Heart right ventricle (tissue), 16 donors: ENCODE measurements around the gene UBL7. TPM values are rescaled to one million over a fixed set of nuclear protein-coding genes. Genes with fewer than 3 reads are reported as not detected.
A peak's percentile ranks its signal among the peaks of the same experiment; 100 is the strongest.

ENCODE experiments used
- ATAC-seq, 8 donors: fragments of 200-7000 bp; cut with Tn5 transposase; one replicate each; pipeline ENCODE4 v1.9.1; 2020; ENCODE audit warnings: mild to moderate bottlenecking in 8 of 8, moderate library complexity in 8 of 8, moderate number of reproducible peaks in 1 of 8
- DNase-seq, 2 donors: peaks; one replicate each; pipeline ENCODE4 v3.0.0-alpha.2; 2020
- H3K27ac ChIP-seq, 10 donors: fragments of 200-600 bp; sonication (generic) in 2 of 10; one replicate each; pipeline versions ENCODE4 v1.5.0 to v1.8.0; 2020 to 2022; ENCODE audit warnings: mild to moderate bottlenecking in 3 of 10
- H3K27me3 ChIP-seq, 7 donors: fragments of 200-600 bp; one replicate each; pipeline ENCODE4 v1.8.0; 2021 to 2022; ENCODE audit warnings: mild to moderate bottlenecking in 2 of 7
- H3K36me3 ChIP-seq, 9 donors: fragments of 200-600 bp; sonication (generic) in 1 of 9; one replicate each; pipeline versions ENCODE4 v1.5.0 to v1.8.0; 2020 to 2022; ENCODE audit warnings: mild to moderate bottlenecking in 2 of 9
- H3K4me1 ChIP-seq, 9 donors: fragments of 200-600 bp; sonication (generic) in 1 of 9; one replicate each; pipeline versions ENCODE4 v1.5.0 to v1.8.0; 2020 to 2022; ENCODE audit warnings: mild to moderate bottlenecking in 4 of 9
- H3K4me3 ChIP-seq, 10 donors: fragments of 200-600 bp; sonication (generic) in 2 of 10; one replicate each; pipeline versions ENCODE4 v1.5.0 to v1.8.0; 2020 to 2022; ENCODE audit warnings: mild to moderate bottlenecking in 7 of 10, moderate library complexity in 2 of 10
- H3K9me3 ChIP-seq, 11 donors: fragments of 200-600 bp in 10 of 11; sonication (generic) in 2 of 11; one replicate each; pipeline versions ENCODE4 v1.5.0 to v1.8.0; 2013 to 2022; ENCODE audit warnings: mild to moderate bottlenecking in 2 of 11, control low read depth in 1 of 11, moderate library complexity in 1 of 11
- CTCF ChIP-seq, 9 donors: fragments of 200-600 bp; sonication (generic) in 2 of 9; IDR thresholded peaks; one replicate each; pipeline versions ENCODE4 v1.5.0 to v1.8.0; 2021 to 2022; ENCODE audit warnings: antibody characterized with exemption in 9 of 9, mild to moderate bottlenecking in 5 of 9, moderate library complexity in 1 of 9
- WGBS, 2 donors: extraction: QIAGEN DNeasy Blood & Tissue Kit; methylation state at CpG; one replicate each; pipeline ENCODE4 v1.1.7; 2013; ENCODE audit warnings: inconsistent platforms in 1 of 2; 5-methylcytosine and 5-hydroxymethylcytosine counted together
- intact Hi-C, 10 donors: fragments of 100-400 bp; cut with DNase I; formaldehyde crosslinking; loops; one replicate each; pipeline versions ENCODE4 v1.11.1 to v1.14.2; 2022
- polyA plus RNA-seq, 2 donors: library from polyadenylated mRNA; stranded (reverse); fragments of 200-250 nt; gene quantifications; one replicate each; pipeline ENCODE4 v1.2.3, GENCODE V29; 2013
- total RNA-seq, 10 donors: library from RNA; stranded (reverse); fragmentation: NEBNext Ultra II Directional in 3 of 10; extraction: Animal tissue kit (Norgen Biotek cat#: 25700) in 3 of 10; gene quantifications; one replicate each; pipeline versions ENCODE4 v1.2.1 to v1.2.4, GENCODE V29; 2021 to 2023
- donor health status: Arrhythmogenic right ventricular cardiomyopathy.
- donor health status: ischemic (EF 13 %, LVEDD 7.1; RV severe dilation, severe dysfunction).
- donor health status: healthy with polysubstance abuse.
- donor health status: DM: no; HTN: yes; CAD: no.
- donor health status: DM: no; HTN: no; CAD: no.
- donor health status: ischemic (EF 25% LVEDD 6.9; RV normal size, moderate dysfunction).
- donor health status: ischemic (EF 25% LVEDD 5.7; RV mildly dilated, moderate dysfunction).
- donor health status: healthy.
- donor health status: DM: yes; HTN: yes; CAD: no.
- donor health status: Ischemic cardiomyopathy.
- donor health status: ischemic (EF 35%, LVEDD 5.7; RV mildly dilated, moderate dysfunction).
- donor health status: nonischemic (EF 11% LVEDD 7.7; RV severe dilation, severe dysfunction).
- donor health status: DM: yes; HTN: yes; CAD: no.
- donor health status: PGD.
- donor health status: ischemic (EF 29% LVEDD 5.4; RV normal size, mild dysfunction).
- donor health status: nonischemic (EF 23%, LVEDD 6.1; RV moderate dilation, normal function).

UBL7 gene
- total and polyA plus RNA-seq, 12 donors, result 47.0 to 56.6 (median 52.1) TPM

GRCh38 chr15:74442604-74443003 is 18.4 kb downstream of the UBL7 start:
- peaks cover 0 to 34% (median 28%) of the 10 kb centered on the region in 9 donors for H3K36me3 ChIP-seq
- ATAC-seq (no peak), DNase-seq (no peak)
- H3K4me1 ChIP-seq, result peaks cover 0 to 36% (median 5%) of the 10 kb centered on the region in 9 donors
- H3K4me3 ChIP-seq, result no peak overlapping the region
- TF ChIP-seq CTCF (IDR thresholded peaks at IDR 0.05), result no peak
- no peaks in the 10 kb centered on the region for H3K9me3 ChIP-seq
- WGBS, 2 donors, result 75 to 83% methylated on average over 3 of the region's 3 CpGs
- intact Hi-C loops, result loop anchor here in 2 of 10 donors (5.0 to 10.0 kb wide), 2 partner anchors 52 to 175 kb away; partner anchors contain the start of gene CLK3 (in 1 of the 2)
- no peaks in the 10 kb centered on the region for H3K27me3 ChIP-seq
- H3K27ac ChIP-seq, result no peak overlapping the region

- intact Hi-C loops, result loop anchor here in 2 of 10 donors (5.0 to 10.0 kb wide), 2 partner anchors 53 to 175 kb away; partner anchors contain the start of gene CLK3 (in 1 of the 2)
- TF ChIP-seq CTCF (IDR thresholded peaks at IDR 0.05), result no peak
- Histone ChIP-seq H3K4me1 (peaks cover 0 to 36% (median 5%) of the 10 kb centered on the region in 9 donors), H3K36me3 (peaks cover 0 to 29% (median 22%) of the 10 kb centered on the region in 9 donors), H3K27me3 (no peaks in the 10 kb centered on the region), H3K9me3 (no peaks in the 10 kb centered on the region), H3K4me3 (no peak overlapping the region), H3K27ac (no peak overlapping the region)
- WGBS, 2 donors, result 66 to 75% methylated on average over 3 of the region's 3 CpGs
- DNase-seq (no peak), ATAC-seq (no peak)
Measured at GRCh38 chr15:74442063-74442462, 18.9 kb downstream of the UBL7 start.

- no peak for TF ChIP-seq CTCF (IDR thresholded peaks at IDR 0.05)
- 76 to 81% methylated on average over 6 of the region's 6 CpGs for WGBS, 2 donors
- Histone ChIP-seq H3K4me3 (no peak overlapping the region), H3K27ac (peak overlapping the region in 4 of 10 donors; percentile 26 to 62 (median 50)), H3K4me1 (peaks cover 0 to 36% (median 5%) of the 10 kb centered on the region in 9 donors), H3K9me3 (no peaks in the 10 kb centered on the region), H3K36me3 (peaks cover 0 to 22% (median 16%) of the 10 kb centered on the region in 9 donors), H3K27me3 (no peaks in the 10 kb centered on the region)
- ATAC-seq (peak in 5 of 8 donors; percentile 20 to 69 (median 47)), DNase-seq (no peak)
- intact Hi-C loops, result loop anchor here in 2 of 10 donors (5.0 to 10.0 kb wide), 2 partner anchors 53 to 176 kb away; partner anchors contain the start of gene CLK3 (in 1 of the 2)
Measured at GRCh38 chr15:74441248-74441941, 19.6 kb downstream of the UBL7 start.

GRCh38 chr15:74438721-74439316 is 22.1 kb downstream of the UBL7 start:
- Histone ChIP-seq H3K9me3 (no peaks in the 10 kb centered on the region), H3K4me3 (no peak overlapping the region), H3K27me3 (no peaks in the 10 kb centered on the region), H3K36me3 (no peaks in the 10 kb centered on the region), H3K27ac (no peak overlapping the region), H3K4me1 (peaks cover 0 to 32% (median 8%) of the 10 kb centered on the region in 9 donors)
- intact Hi-C loops, result loop anchor here in 8 of 10 donors (1.0 to 5.0 kb wide), 4 partner anchors 56 to 64 kb away; no protein-coding TSS in a partner anchor
- WGBS, 2 donors, result 0 to 1% methylated on average over 2 of the region's 2 CpGs
- peak; percentile 82 to 95 (median 92) for TF ChIP-seq CTCF (IDR thresholded peaks at IDR 0.05)
- DNase-seq (peak; percentile 60 to 66), ATAC-seq (peak; percentile 43 to 73 (median 64))
